ENCODE results near the gene SLC12A7.

DNA sequence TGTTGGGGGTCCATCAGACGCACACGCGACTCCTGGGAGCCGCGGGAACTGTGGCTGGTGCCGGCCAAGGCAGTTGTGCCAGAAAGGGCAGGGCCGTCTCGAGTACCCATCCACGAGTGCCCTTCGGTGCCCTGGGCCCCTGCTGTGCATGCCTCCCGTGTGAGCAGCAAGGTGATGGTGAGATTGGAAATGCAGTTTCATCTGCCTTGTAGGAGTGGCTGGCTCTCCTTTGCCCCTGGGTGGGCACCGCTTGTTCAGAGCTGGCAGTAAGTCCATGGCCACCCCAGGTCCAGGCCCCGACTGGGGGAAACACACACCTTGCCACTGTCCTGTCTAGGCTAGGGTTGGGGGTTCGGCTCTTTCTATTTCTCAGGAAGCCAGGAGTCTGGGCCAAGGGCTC, 97.5 kb downstream of the SLC12A7 start:
- no peak for TF ChIP-seq EZH2 (IDR thresholded peaks at IDR 0.05; ENCODE audit: low read length, unreplicated experiment)
- no peak for TF ChIP-seq EZH2phosphoT487 (IDR thresholded peaks at IDR 0.05; ENCODE audit: borderline replicate concordance, low read length)

Data from PC-3 (cell line).